Stimulated activated CD8-positive, alpha-beta memory T cell treated with anti-CD3 and anti-CD28 coated beads, Interleukin-4, amount 100 ng/mL, for 48 hours (primary cell): ENCODE measurements around the gene ANKRD23.
A peak's percentile ranks its signal among the peaks of the same experiment; 100 is the strongest.

Source experiments
- DNase-seq: peaks from one replicate; pipeline ENCODE4 v3.0.0-alpha.2; 2020

The ANKRD23 gene

GRCh38 chr2:96877042-96877451, 33.2 kb upstream of the ANKRD23 start:
- DNase-seq: no peak

GRCh38 chr2:96876269-96877041, 32.6 kb upstream of the ANKRD23 start:
- no peak for DNase-seq

GRCh38 chr2:96875498-96876268, 31.9 kb upstream of the ANKRD23 start:
- DNase-seq: no peak

- DNase-seq: peak; percentile 46
These were observed 30.5 kb upstream of the ANKRD23 start for GRCh38 chr2:96874198-96874831.

- DNase-seq: no peak
These were observed 29.9 kb upstream of the ANKRD23 start for GRCh38 chr2:96873651-96874096.

GRCh38 chr2:96872591-96873349, 28.9 kb upstream of the ANKRD23 start:
- DNase-seq: no peak

GRCh38 chr2:96870626-96871255, 26.9 kb upstream of the ANKRD23 start:
- peak; percentile 69 for DNase-seq

- DNase-seq: peak; percentile 63
These were observed 26.2 kb upstream of the ANKRD23 start, which contains the start of gene SEMA4C for GRCh38 chr2:96869822-96870625. Gene SEMA4C (minus strand): TSS chr2:96870080. CDS start chr2:96867886, 2,194 bp downstream.

- no peak for DNase-seq
These were observed 25.5 kb upstream of the ANKRD23 start for GRCh38 chr2:96869281-96869821.

GRCh38 chr2:96868555-96869280, 24.9 kb upstream of the ANKRD23 start:
- DNase-seq: peak; percentile 81

GRCh38 chr2:96867756-96868554, 24.1 kb upstream of the ANKRD23 start:
- no peak for DNase-seq

GRCh38 chr2:96866986-96867755, 23.4 kb upstream of the ANKRD23 start:
- DNase-seq: no peak

GRCh38 chr2:96866586-96866985, 22.8 kb upstream of the ANKRD23 start:
- DNase-seq: no peak

GRCh38 chr2:96866149-96866548, 22.3 kb upstream of the ANKRD23 start:
- no peak for DNase-seq

- no peak for DNase-seq
These were observed 21.8 kb upstream of the ANKRD23 start for GRCh38 chr2:96865654-96866053.

GRCh38 chr2:96864343-96865091, 20.7 kb upstream of the ANKRD23 start:
- no peak for DNase-seq

GRCh38 chr2:96863575-96864342, 19.9 kb upstream of the ANKRD23 start:
- no peak for DNase-seq
